AG10803 (cell line): Measurements from ENCODE around the gene TP53BP2.
"Not testable (repeated sequence)": the region's sequence is repeated elsewhere in the genome, so short reads cannot be mapped to it uniquely, and the experiment has no call there.

Source experiments
- DNase-seq: peaks from one replicate; pipeline ENCODE4 v3.0.0; 2010; ENCODE audit warnings: low read depth
- H3K4me3 ChIP-seq: 2 replicates; pipeline ENCODE4 v1.5.1; 2011; ENCODE audit warnings: mild to moderate bottlenecking, low read length, control low read depth
- TF ChIP-seq, protein P1 (sequence below): conservative IDR thresholded peaks from 2 replicates; pipeline ENCODE4 v1.5.1; 2011; ENCODE audit warnings: mild to moderate bottlenecking, low read length, control low read depth, inconsistent platforms

The TP53BP2 gene, protein sequence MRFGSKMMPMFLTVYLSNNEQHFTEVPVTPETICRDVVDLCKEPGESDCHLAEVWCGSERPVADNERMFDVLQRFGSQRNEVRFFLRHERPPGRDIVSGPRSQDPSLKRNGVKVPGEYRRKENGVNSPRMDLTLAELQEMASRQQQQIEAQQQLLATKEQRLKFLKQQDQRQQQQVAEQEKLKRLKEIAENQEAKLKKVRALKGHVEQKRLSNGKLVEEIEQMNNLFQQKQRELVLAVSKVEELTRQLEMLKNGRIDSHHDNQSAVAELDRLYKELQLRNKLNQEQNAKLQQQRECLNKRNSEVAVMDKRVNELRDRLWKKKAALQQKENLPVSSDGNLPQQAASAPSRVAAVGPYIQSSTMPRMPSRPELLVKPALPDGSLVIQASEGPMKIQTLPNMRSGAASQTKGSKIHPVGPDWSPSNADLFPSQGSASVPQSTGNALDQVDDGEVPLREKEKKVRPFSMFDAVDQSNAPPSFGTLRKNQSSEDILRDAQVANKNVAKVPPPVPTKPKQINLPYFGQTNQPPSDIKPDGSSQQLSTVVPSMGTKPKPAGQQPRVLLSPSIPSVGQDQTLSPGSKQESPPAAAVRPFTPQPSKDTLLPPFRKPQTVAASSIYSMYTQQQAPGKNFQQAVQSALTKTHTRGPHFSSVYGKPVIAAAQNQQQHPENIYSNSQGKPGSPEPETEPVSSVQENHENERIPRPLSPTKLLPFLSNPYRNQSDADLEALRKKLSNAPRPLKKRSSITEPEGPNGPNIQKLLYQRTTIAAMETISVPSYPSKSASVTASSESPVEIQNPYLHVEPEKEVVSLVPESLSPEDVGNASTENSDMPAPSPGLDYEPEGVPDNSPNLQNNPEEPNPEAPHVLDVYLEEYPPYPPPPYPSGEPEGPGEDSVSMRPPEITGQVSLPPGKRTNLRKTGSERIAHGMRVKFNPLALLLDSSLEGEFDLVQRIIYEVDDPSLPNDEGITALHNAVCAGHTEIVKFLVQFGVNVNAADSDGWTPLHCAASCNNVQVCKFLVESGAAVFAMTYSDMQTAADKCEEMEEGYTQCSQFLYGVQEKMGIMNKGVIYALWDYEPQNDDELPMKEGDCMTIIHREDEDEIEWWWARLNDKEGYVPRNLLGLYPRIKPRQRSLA

DNA sequence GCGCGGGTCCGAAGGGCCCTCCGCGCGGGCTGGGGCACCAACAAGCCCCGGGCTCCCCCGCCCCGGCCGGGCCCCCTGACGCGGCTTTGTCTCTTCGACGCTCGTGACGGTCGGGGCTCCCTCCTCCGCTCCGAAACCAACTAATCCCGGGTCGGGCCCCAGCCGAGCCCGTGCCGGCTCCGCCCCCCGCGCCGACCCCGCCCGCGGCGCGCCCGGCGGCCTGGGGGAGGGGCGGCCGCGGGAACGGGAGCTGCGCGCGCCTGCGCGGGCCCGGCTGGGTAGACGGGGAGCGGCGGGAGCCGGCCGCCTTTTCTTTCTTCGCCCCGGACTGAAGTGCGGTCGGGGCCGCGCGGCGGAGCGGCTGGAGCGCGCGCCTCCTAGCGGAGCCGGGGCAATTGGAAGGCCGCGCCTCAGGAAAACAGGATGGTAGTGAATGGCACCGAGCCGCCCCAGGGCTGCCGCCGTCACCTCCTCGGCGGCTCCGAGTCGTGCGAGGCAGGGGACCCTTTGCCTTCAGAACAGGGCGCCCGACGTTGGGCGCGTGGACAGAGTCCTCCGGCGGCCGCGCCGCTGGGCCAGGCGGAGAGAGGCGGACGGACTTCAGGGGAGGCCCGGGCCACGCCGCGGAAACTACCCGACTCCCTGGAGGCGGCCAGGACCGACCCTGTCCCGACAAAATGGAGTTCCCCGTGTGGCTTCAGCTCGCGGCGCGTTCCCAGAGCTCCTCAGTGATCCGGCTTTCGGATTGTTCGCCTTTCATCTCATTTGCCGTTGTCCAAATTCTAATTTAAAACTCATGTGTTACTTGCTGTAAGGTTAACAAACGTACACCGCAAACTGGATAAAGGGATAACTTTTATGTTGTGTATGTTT, at the start of gene TP53BP2:
Gene TP53BP2, minus strand, starts transcription at position 138 of the 873 bp plus-strand sequence. CDS start 267 bp downstream, outside the sequence.
- peak within 1 kb of the TSS; percentile 70 for H3K4me3 ChIP-seq
- TF ChIP-seq, protein P1, sequence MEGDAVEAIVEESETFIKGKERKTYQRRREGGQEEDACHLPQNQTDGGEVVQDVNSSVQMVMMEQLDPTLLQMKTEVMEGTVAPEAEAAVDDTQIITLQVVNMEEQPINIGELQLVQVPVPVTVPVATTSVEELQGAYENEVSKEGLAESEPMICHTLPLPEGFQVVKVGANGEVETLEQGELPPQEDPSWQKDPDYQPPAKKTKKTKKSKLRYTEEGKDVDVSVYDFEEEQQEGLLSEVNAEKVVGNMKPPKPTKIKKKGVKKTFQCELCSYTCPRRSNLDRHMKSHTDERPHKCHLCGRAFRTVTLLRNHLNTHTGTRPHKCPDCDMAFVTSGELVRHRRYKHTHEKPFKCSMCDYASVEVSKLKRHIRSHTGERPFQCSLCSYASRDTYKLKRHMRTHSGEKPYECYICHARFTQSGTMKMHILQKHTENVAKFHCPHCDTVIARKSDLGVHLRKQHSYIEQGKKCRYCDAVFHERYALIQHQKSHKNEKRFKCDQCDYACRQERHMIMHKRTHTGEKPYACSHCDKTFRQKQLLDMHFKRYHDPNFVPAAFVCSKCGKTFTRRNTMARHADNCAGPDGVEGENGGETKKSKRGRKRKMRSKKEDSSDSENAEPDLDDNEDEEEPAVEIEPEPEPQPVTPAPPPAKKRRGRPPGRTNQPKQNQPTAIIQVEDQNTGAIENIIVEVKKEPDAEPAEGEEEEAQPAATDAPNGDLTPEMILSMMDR = peak; percentile 52
- peak; percentile 89 for DNase-seq

DNA sequence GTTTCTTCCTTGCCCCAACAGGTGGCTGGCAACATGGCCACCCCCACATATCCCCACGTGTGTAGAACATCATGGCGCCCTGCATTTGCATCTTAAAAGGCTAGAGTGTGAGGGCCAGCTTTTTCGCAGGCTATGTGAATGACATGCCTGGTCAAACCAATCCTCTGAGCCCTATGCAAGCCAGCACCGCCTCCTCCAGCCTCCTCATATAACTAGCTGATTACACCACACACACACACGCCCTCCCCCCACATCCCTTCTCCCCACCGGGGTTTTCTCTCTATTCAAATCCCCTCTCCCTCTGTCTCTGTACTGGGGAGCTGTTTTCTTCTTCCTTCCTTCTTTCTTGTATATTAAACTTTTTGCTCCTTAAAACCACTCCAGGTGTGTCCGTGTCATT, 44.7 kb upstream of the TP53BP2 start:
- not testable (repeated sequence) for DNase-seq, H3K4me3 ChIP-seq

DNA sequence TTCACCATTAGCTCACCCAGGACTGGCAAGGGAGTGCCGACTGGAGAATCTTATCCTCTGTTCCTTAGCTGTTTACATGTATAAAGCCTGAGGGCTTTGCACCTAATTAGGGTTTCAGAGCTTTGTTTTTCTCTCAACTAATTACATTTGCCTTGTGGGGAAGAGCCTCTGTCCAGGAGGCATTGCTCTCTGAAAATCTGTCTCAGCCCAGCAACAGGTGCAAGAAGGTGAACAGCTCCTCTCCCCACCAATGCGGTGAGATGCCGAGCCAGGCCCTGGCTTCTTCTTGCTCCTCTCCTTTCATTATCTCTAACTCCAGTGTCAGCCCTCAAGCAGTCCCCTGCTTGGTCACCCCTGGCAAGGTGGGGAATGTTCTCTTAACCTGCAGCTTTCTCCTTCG, 43.6 kb upstream of the TP53BP2 start:
- DNase-seq, H3K4me3 ChIP-seq: not testable (repeated sequence)

DNA sequence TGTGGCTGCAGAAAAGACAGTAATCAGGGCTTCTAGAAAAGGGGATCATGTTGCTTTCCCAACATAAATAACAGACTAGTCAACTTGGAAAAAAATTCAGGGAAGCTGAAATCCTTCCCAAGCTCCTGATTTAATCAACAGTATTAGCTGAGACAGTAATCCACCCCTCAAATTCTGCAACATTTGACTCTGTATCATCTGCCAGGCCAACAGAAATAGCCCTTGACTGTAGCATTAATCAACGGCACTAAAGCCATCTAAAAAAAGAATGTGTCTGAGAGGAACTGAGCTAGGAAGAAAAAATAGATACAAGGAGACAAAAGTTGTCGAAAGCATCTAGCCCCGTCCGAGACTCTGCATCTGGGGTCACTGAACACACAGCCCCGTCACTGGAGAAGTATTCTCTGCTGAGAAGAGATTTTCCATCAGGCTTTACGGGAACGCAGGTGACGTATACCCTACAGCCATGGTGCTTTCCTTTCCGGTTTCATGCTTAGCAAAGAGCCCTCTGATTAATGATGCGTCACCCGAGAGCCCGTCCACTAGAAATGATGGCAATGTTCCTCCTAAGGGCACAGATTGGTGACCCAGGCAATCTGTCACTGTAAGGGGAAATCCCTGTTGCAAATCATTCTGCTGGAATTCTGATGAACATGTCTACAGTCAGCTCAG, 42.1 kb upstream of the TP53BP2 start:
- TF ChIP-seq, protein P1 = no peak
- H3K4me3 ChIP-seq = peak overlapping the region; percentile 39
- DNase-seq = peak; percentile 90

DNA sequence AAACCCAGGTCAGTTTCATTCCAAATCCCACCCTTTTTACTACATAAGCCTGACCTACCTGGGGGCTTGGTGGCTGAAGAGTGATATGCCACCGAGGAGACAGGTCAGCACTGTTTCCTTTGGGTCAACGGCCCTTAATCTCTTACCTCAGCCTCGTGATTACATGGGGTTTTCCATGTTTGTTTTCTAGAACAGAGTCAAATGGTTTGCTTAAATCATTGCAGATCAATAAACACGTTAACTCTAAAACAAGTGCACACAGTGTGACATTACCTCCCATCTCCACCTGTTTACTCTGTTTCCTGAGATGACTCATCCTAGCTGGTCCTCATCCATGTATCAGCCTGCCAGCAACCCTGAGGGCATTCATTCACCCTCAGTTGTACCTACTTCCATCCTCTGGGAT, 40.8 kb upstream of the TP53BP2 start:
- TF ChIP-seq, protein P1 = no peak
- no peak for DNase-seq
- no peak overlapping the region for H3K4me3 ChIP-seq

DNA sequence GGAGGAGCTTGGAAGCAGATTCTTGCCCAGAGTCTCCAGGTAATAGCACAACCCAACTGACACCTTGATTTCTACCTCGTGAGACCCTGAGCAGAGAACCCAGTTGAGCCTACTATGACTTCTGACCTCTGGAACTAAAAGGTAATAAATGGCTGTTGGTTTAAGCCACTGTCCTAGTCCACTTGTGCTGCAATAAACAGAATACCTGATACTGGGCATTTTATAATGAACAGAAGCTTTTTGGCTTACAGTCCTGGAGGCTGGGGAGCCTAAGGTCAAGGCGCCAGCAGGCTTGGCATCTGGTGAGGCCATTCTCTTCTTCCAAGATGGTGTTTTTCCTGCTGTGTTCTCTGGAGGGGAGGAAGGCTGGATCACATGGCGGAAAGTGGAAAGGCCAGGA, 39.9 kb upstream of the TP53BP2 start:
- DNase-seq = no peak
- H3K4me3 ChIP-seq = no peak overlapping the region
- TF ChIP-seq, protein P1 = no peak

DNA sequence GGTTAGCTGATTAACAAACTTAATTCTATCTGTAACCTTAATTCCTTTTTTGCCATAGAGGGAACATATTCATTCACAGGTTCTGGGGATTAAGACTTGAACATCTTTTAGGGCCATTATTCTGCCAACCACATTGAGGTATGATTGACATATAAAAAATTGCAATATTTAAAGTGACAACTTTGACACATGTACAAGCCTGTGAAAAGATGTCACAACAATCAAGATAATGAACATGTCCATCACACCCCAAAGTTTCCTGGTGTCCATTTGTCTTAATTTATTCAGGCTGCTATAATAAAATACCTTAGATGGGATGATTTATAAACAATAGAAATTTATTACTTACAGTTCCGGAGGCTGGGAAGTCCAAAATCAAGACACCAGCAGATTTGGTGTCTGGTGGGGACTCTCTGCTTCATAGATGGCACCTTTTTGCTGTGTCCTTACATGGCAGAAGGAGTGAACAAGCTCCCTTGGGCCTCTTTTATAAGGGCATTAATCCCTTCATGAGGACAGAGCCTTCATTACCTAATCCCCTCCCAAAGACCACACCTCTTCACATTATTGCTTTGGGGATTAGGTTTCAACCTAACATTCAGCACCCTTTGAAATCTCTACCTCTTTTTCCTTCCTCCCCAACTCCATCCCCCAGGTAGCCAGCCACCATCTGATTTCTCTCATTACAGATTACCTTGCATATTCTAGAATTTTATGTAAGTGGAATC, 33.0 kb upstream of the TP53BP2 start:
- TF ChIP-seq, protein P1 = no peak
- DNase-seq = no peak
- H3K4me3 ChIP-seq = no peak overlapping the region
